Ectodermal cell (in vitro differentiated cells): ENCODE data around the gene HORMAD2.
"Not testable (repeated sequence)": the region's sequence is repeated elsewhere in the genome, so short reads cannot be mapped to it uniquely, and the experiment has no call there.

Source experiments
- H3K27ac ChIP-seq: 2 replicates; pipeline ENCODE4 v1.7.0; 2013; ENCODE audit warnings: mild to moderate bottlenecking, low read depth, low read length; ENCODE audit not compliant: insufficient read depth, poor library complexity, severe bottlenecking
- H3K27me3 ChIP-seq: 2 replicates; pipeline ENCODE4 v1.7.0; 2013; ENCODE audit warnings: mild to moderate bottlenecking, low read length; ENCODE audit not compliant: insufficient read depth, control insufficient read depth, poor library complexity, severe bottlenecking
- H3K36me3 ChIP-seq: one replicate; pipeline ENCODE4 v1.7.0; 2013; ENCODE audit warnings: low read length; ENCODE audit not compliant: control insufficient read depth, insufficient read depth
- H3K4me1 ChIP-seq: one replicate; pipeline ENCODE4 v1.7.0; 2013; ENCODE audit warnings: low read length; ENCODE audit not compliant: control insufficient read depth, insufficient read depth
- H3K4me3 ChIP-seq: 2 replicates; pipeline ENCODE4 v1.7.0; 2013; ENCODE audit warnings: low read depth, low read length, control low read depth; ENCODE audit not compliant: insufficient read depth
- H3K9me3 ChIP-seq: 2 replicates; pipeline ENCODE4 v1.7.0; 2013; ENCODE audit warnings: mild to moderate bottlenecking, low read length, moderate library complexity; ENCODE audit not compliant: control insufficient read depth
- WGBS, 2 experiments: methylation state at CpG; one replicate each; pipeline ENCODE4 v1.1.7; 2013; ENCODE audit warnings: missing lambda C conversion rate in 2 of 2; 5-methylcytosine and 5-hydroxymethylcytosine counted together

HORMAD2 gene

DNA sequence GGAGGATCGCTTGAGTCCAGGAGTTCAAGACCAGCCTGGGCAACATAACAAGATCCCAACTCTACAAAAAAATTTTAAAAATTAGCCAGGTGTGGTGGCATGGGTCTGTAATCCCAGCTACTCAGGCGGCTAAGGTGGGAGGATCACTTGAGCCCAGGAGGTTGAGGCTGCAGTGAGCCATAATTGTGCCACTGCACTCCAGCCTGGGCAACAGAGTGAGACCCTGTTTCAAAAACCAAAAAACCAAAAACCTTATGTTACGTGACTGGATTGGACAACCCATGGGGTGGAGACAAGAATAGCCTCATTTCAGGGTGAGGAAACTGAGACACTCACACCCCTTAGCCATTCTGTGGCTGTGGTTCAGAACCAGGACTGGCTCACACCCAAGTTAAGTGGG is 136.0 kb downstream of the HORMAD2 start:
- H3K27ac ChIP-seq, H3K4me3 ChIP-seq, H3K36me3 ChIP-seq, H3K4me1 ChIP-seq, H3K9me3 ChIP-seq, H3K27me3 ChIP-seq: not testable (repeated sequence)
- whole genome bisulfite sequencing, 2 experiments = 94 to 96% methylated on average over 3 of the region's 3 CpGs

DNA sequence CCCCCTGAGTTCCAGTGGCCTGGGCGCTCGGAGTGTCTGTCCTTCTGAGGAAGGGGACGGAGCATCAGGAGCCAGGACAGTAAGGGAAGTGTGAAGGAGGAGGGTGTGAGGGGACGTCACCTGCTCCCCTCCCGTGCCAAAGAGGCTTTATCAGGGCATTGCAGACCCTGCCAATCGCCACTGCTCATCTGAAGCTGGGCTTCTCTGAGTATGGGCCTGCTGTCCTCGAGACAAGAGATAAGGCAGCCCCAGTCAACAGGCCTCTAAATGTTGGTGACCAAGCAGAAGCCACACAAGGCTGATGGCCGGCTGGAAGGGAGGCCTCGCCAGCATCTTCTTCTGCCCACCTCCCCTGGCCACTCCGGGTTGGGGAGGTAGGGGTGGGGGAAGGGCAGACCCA is 136.4 kb downstream of the HORMAD2 start:
- Histone ChIP-seq H3K36me3 (no peaks in the 10 kb centered on the region), H3K9me3 (no peaks in the 10 kb centered on the region), H3K4me1 (peaks cover 3% of the 10 kb centered on the region), H3K4me3 (no peak overlapping the region), H3K27ac (no peak overlapping the region), H3K27me3 (no peaks in the 10 kb centered on the region)
- WGBS, 2 experiments = 91 to 94% methylated on average over 9 to 10 of the region's 10 CpGs

- WGBS, 2 experiments = 85% methylated on average over 23 of the region's 23 CpGs
- Histone ChIP-seq H3K36me3 (no peaks in the 10 kb centered on the region), H3K27ac (no peak overlapping the region), H3K27me3 (no peaks in the 10 kb centered on the region), H3K9me3 (no peaks in the 10 kb centered on the region), H3K4me1 (peaks cover 3% of the 10 kb centered on the region), H3K4me3 (no peak overlapping the region)
Measured at GRCh38 chr22:30217698-30218560, 137.7 kb downstream of the HORMAD2 start.

- Histone ChIP-seq H3K4me1 (peaks cover 3% of the 10 kb centered on the region), H3K27me3 (no peaks in the 10 kb centered on the region), H3K36me3 (no peaks in the 10 kb centered on the region), H3K9me3 (no peaks in the 10 kb centered on the region), H3K4me3 (no peak overlapping the region), H3K27ac (no peak overlapping the region)
- WGBS, 2 experiments = 91 to 94% methylated on average over 7 to 8 of the region's 8 CpGs
Measured at GRCh38 chr22:30219049-30219654, 138.9 kb downstream of the HORMAD2 start.

GRCh38 chr22:30219668-30220278 is 139.5 kb downstream of the HORMAD2 start:
- H3K27ac ChIP-seq = no peak overlapping the region

GRCh38 chr22:30220338-30221012 is 140.2 kb downstream of the HORMAD2 start:
- whole genome bisulfite sequencing, 2 experiments = 84 to 89% methylated on average over 7 of the region's 7 CpGs
- Histone ChIP-seq H3K27me3 (no peaks in the 10 kb centered on the region), H3K27ac (no peak overlapping the region), H3K4me1 (peaks cover 3% of the 10 kb centered on the region), H3K4me3 (no peak overlapping the region), H3K36me3 (no peaks in the 10 kb centered on the region), H3K9me3 (no peaks in the 10 kb centered on the region)

More at GRCh38 chr22:30219668-30220278, 139.5 kb downstream of the HORMAD2 start:
- no peak overlapping the region for H3K4me3 ChIP-seq
- no peaks in the 10 kb centered on the region for H3K9me3 ChIP-seq
- no peaks in the 10 kb centered on the region for H3K36me3 ChIP-seq
- H3K27me3 ChIP-seq = no peaks in the 10 kb centered on the region
- H3K4me1 ChIP-seq = peaks cover 3% of the 10 kb centered on the region

DNA sequence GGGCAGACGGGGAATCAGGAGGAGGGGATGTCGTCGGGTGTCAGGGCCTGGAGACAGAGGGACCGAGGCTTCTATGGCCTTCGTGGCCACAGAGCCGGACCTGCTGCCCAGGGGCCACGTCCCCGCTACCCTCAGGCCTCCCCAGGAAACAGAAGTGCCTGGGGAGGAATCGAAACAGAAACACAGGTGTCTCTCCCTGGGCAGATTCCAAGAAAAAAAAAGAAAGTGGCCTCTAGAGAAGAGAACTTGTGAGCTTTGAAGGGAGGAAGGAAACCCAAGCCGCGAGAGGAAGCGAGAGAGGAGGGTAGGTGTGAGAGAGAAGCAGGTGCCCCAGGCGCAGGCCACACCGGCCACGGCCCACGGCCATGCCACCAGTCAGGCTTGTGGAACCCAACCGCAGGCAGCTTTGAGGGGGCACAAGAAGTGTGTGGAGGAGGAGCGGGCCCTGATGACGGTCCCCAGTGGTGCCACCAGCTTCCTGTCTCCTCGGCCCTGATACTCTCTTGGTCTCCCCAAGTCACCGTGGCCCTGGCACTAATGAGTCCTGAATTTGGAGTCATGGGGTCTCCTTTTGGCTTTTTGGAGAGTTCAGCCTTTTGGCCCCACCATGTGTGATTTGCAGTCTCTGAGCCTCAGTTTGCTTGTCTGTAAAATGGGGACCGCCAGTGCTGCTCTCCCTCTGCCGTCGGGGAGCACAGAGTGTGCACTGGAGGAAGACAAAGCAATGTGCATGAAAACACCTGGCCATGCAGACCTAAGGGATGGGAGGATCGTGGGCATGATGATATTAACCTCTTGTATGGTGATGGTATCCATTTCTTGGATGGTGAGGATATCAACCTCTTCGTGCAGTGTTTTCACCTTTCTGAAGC is 141.1 kb downstream of the HORMAD2 start:
- H3K4me1 ChIP-seq = peaks cover 3% of the 10 kb centered on the region
- no peak overlapping the region for H3K27ac ChIP-seq
- no peak overlapping the region for H3K4me3 ChIP-seq
- 92 to 94% methylated on average over 26 of the region's 26 CpGs for WGBS, 2 experiments
- H3K36me3 ChIP-seq = no peaks in the 10 kb centered on the region
- no peaks in the 10 kb centered on the region for H3K9me3 ChIP-seq
- no peaks in the 10 kb centered on the region for H3K27me3 ChIP-seq

DNA sequence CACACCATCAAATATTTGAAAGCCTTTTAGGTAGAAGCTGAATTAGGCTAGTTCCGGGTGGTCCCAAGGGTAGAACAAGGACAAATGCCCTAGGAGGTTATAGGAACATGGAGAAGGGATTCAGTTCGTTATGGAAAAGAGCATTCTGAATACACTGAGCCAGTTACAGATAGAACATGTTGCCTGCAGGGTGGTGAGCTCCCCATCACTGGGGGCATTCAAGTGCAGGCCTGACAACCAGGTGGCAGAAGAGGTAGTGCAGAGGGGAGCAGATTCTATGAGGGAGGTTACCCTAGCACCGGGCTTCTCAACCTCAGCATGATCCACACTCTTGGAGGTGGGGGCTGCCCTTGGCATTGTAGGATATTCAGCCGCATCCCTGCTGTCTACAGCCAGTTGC is 142.1 kb downstream of the HORMAD2 start:
- no peak overlapping the region for H3K27ac ChIP-seq
- H3K9me3 ChIP-seq = no peaks in the 10 kb centered on the region
- H3K4me1 ChIP-seq = peaks cover 3% of the 10 kb centered on the region
- H3K36me3 ChIP-seq = no peaks in the 10 kb centered on the region
- no peak overlapping the region for H3K4me3 ChIP-seq
- 88 to 89% methylated on average over 4 of the region's 4 CpGs for WGBS, 2 experiments
- H3K27me3 ChIP-seq = no peaks in the 10 kb centered on the region

- no peaks in the 10 kb centered on the region for H3K36me3 ChIP-seq
- H3K27me3 ChIP-seq = no peaks in the 10 kb centered on the region
- H3K4me1 ChIP-seq = no peaks in the 10 kb centered on the region
- H3K4me3 ChIP-seq = no peak overlapping the region
- WGBS, 2 experiments = 91% methylated on average over 15 of the region's 15 CpGs
- no peaks in the 10 kb centered on the region for H3K9me3 ChIP-seq
- H3K27ac ChIP-seq = no peak overlapping the region
Measured at GRCh38 chr22:30223303-30223702, 143.0 kb downstream of the HORMAD2 start.
